Astrocyte (in vitro differentiated cells and primary cell): ENCODE measurements around the gene SLC25A18. TPM values are rescaled to one million over a fixed set of nuclear protein-coding genes. Genes with fewer than 3 reads are reported as not detected.

Experiments
- DNase-seq: peaks from one replicate; pipeline ENCODE4 v3.0.0-alpha.2; 2010; ENCODE audit warnings: low read depth
- FAIRE-seq: peaks from 2 replicates; lab custom pipeline; 2011; peaks lifted over from hg19 to GRCh38; lab: Jason Lieb, UNC
- H2AFZ ChIP-seq: 2 replicates; pipeline ENCODE4 v1.6.0; 2012; ENCODE audit warnings: low read depth, low read length, inconsistent platforms
- H3K27ac ChIP-seq: 2 replicates; pipeline ENCODE4 v1.5.1; 2011; ENCODE audit warnings: low read depth, low read length, inconsistent platforms
- H3K27me3 ChIP-seq: 2 replicates; pipeline ENCODE4 v1.6.0; 2011; ENCODE audit warnings: low read length, inconsistent platforms; ENCODE audit not compliant: insufficient read depth
- H3K36me3 ChIP-seq: 2 replicates; pipeline ENCODE4 v1.5.1; 2011; ENCODE audit warnings: low read length, inconsistent platforms; ENCODE audit not compliant: insufficient read depth
- H3K4me1 ChIP-seq: 2 replicates; pipeline ENCODE4 v1.5.1; 2011; ENCODE audit warnings: low read length, inconsistent platforms; ENCODE audit not compliant: insufficient read depth
- H3K4me2 ChIP-seq: 2 replicates; pipeline ENCODE4 v1.6.0; 2012; ENCODE audit warnings: low read length, inconsistent platforms
- H3K4me3 ChIP-seq: 2 replicates; pipeline ENCODE4 v1.5.1; 2011; ENCODE audit warnings: low read depth, mild to moderate bottlenecking, low read length, inconsistent platforms; ENCODE audit not compliant: insufficient read depth
- H3K79me2 ChIP-seq: 2 replicates; pipeline ENCODE4 v1.6.0; 2012; ENCODE audit warnings: mild to moderate bottlenecking, low read length, inconsistent platforms; ENCODE audit not compliant: insufficient read depth
- H3K9ac ChIP-seq: 2 replicates; pipeline ENCODE4 v1.6.0; 2012; ENCODE audit warnings: mild to moderate bottlenecking, low read length, inconsistent platforms
- H3K9me3 ChIP-seq: 2 replicates; pipeline ENCODE4 v1.5.1; 2012; ENCODE audit warnings: low read depth, mild to moderate bottlenecking, low read length, inconsistent platforms; ENCODE audit not compliant: insufficient read depth
- H4K20me1 ChIP-seq: 2 replicates; pipeline ENCODE4 v1.6.0; 2012; ENCODE audit warnings: low read length, inconsistent platforms; ENCODE audit not compliant: insufficient read depth
- H3K27ac Mint-ChIP-seq: one replicate; pipeline ENCODE4 v1.8.0; 2021; ENCODE audit warnings: mild to moderate bottlenecking, mixed read lengths; ENCODE audit not compliant: unreplicated experiment
- H3K27me3 Mint-ChIP-seq: one replicate; pipeline ENCODE4 v1.8.0; 2021; ENCODE audit warnings: low read depth, mixed read lengths; ENCODE audit not compliant: unreplicated experiment
- H3K36me3 Mint-ChIP-seq: one replicate; pipeline ENCODE4 v1.8.0; 2021; ENCODE audit warnings: low read depth, mixed read lengths; ENCODE audit not compliant: unreplicated experiment
- H3K4me1 Mint-ChIP-seq: one replicate; pipeline ENCODE4 v1.8.0; 2021; ENCODE audit warnings: low read depth, mixed read lengths; ENCODE audit not compliant: unreplicated experiment
- H3K4me3 Mint-ChIP-seq: one replicate; pipeline ENCODE4 v1.8.0; 2021; ENCODE audit warnings: mild to moderate bottlenecking, moderate library complexity, mixed read lengths; ENCODE audit not compliant: unreplicated experiment
- H3K9me3 Mint-ChIP-seq: one replicate; pipeline ENCODE4 v1.8.0; 2021; ENCODE audit warnings: mild to moderate bottlenecking, mixed read lengths; ENCODE audit not compliant: unreplicated experiment
- CTCF ChIP-seq: IDR thresholded peaks from 2 replicates; pipeline ENCODE4 v1.5.1; 2011; ENCODE audit warnings: low read depth, mild to moderate bottlenecking, inconsistent platforms, low read length, moderate library complexity; ENCODE audit not compliant: insufficient read depth
- EZH2 ChIP-seq: IDR thresholded peaks from 2 replicates; pipeline ENCODE4 v1.6.1; 2012; ENCODE audit warnings: mild to moderate bottlenecking, low read length, inconsistent platforms; ENCODE audit not compliant: insufficient read depth
- total RNA-seq: library from RNA; stranded (reverse); gene quantifications from 2 replicates; pipeline ENCODE4 v1.2.1, GENCODE V29; 2021

SLC25A18 gene
- total RNA-seq, 1 donor from 2014 or later = 0.48 TPM

- no peaks in the 10 kb centered on the region for H3K36me3 Mint-ChIP-seq
- H3K27ac Mint-ChIP-seq = no peak overlapping the region
- TF ChIP-seq CTCF = no peak
- TF ChIP-seq EZH2 = no peak
- Histone ChIP-seq H3K79me2 (peaks cover 42% of the 10 kb centered on the region), H4K20me1 (peaks cover 18% of the 10 kb centered on the region), H3K4me3 (peak overlapping the region; percentile 97), H3K4me2 (peak overlapping the region; percentile 86), H2AFZ (no peak overlapping the region), H3K4me1 (peaks cover 17% of the 10 kb centered on the region), H3K36me3 (no peaks in the 10 kb centered on the region), H3K27ac (no peak overlapping the region), H3K9me3 (no peaks in the 10 kb centered on the region), H3K9ac (peak overlapping the region; percentile 99), H3K27me3 (no peaks in the 10 kb centered on the region)
- no peaks in the 10 kb centered on the region for H3K9me3 Mint-ChIP-seq
- DNase-seq = no peak
- peaks cover 24% of the 10 kb centered on the region for H3K4me1 Mint-ChIP-seq
- no peak for FAIRE-seq
- H3K27me3 Mint-ChIP-seq = no peaks in the 10 kb centered on the region
- peak overlapping the region; percentile 94 for H3K4me3 Mint-ChIP-seq
Measured at GRCh38 chr22:17629641-17630040, 66.3 kb downstream of the SLC25A18 start.

- TF ChIP-seq EZH2 = no peak
- TF ChIP-seq CTCF = no peak
Measured at GRCh38 chr22:17631076-17631565, 67.8 kb downstream of the SLC25A18 start.

GRCh38 chr22:17633217-17633997 lies 70.1 kb downstream of the SLC25A18 start:
- peaks cover 6% of the 10 kb centered on the region for H3K79me2 ChIP-seq
- Mint-ChIP-seq H3K36me3 (no peaks in the 10 kb centered on the region), H3K4me1 (peaks cover 25% of the 10 kb centered on the region), H3K9me3 (no peaks in the 10 kb centered on the region), H3K27me3 (no peaks in the 10 kb centered on the region), H3K27ac (peak overlapping the region; percentile 94), H3K4me3 (peak overlapping the region; percentile 36)
- no peak overlapping the region for H2AFZ ChIP-seq
- peak overlapping the region; percentile 68 for H3K4me2 ChIP-seq
- no peaks in the 10 kb centered on the region for H3K27me3 ChIP-seq
- FAIRE-seq (no peak), DNase-seq (peak; percentile 92)
- H3K4me1 ChIP-seq = peaks cover 26% of the 10 kb centered on the region
- no peak for TF ChIP-seq CTCF
- no peak for TF ChIP-seq EZH2
- H3K27ac ChIP-seq = peak overlapping the region; percentile 55
- no peaks in the 10 kb centered on the region for H3K9me3 ChIP-seq
- H3K9ac ChIP-seq = peak overlapping the region; percentile 43
- no peaks in the 10 kb centered on the region for H4K20me1 ChIP-seq
- H3K4me3 ChIP-seq = no peak overlapping the region
- no peaks in the 10 kb centered on the region for H3K36me3 ChIP-seq

More at GRCh38 chr22:17631076-17631565, 67.8 kb downstream of the SLC25A18 start:
- no peaks in the 10 kb centered on the region for H3K36me3 ChIP-seq
- H3K27ac Mint-ChIP-seq = peak overlapping the region; percentile 62
- no peak overlapping the region for H3K4me2 ChIP-seq
- no peaks in the 10 kb centered on the region for H3K27me3 ChIP-seq
- DNase-seq = no peak
- H3K27ac ChIP-seq = no peak overlapping the region
- H3K9me3 ChIP-seq = no peaks in the 10 kb centered on the region
- no peaks in the 10 kb centered on the region for H3K36me3 Mint-ChIP-seq
- no peak overlapping the region for H2AFZ ChIP-seq
- no peaks in the 10 kb centered on the region for H3K9me3 Mint-ChIP-seq
- peaks cover 17% of the 10 kb centered on the region for H3K4me1 ChIP-seq
- no peaks in the 10 kb centered on the region for H3K27me3 Mint-ChIP-seq
- H3K79me2 ChIP-seq = peaks cover 28% of the 10 kb centered on the region
- no peak overlapping the region for H3K4me3 Mint-ChIP-seq
- FAIRE-seq = no peak
- H3K9ac ChIP-seq = no peak overlapping the region
- H3K4me1 Mint-ChIP-seq = peaks cover 21% of the 10 kb centered on the region
- H3K4me3 ChIP-seq = no peak overlapping the region
- peaks cover 5% of the 10 kb centered on the region for H4K20me1 ChIP-seq
